SW480 (cell line): Measurements from ENCODE around the gene CRB2.

Source experiments
- DNase-seq: peaks from one replicate; pipeline ENCODE4 v3.0.0-alpha.2; 2016; ENCODE audit warnings: low spot score

The CRB2 gene

GRCh38 chr9:123347289-123348060 lies 8.5 kb upstream of the CRB2 start:
- no peak for DNase-seq

GRCh38 chr9:123348317-123348992 lies 7.5 kb upstream of the CRB2 start:
- no peak for DNase-seq

- DNase-seq, result no peak
Measured at GRCh38 chr9:123349033-123349432, 7.0 kb upstream of the CRB2 start.

DNA sequence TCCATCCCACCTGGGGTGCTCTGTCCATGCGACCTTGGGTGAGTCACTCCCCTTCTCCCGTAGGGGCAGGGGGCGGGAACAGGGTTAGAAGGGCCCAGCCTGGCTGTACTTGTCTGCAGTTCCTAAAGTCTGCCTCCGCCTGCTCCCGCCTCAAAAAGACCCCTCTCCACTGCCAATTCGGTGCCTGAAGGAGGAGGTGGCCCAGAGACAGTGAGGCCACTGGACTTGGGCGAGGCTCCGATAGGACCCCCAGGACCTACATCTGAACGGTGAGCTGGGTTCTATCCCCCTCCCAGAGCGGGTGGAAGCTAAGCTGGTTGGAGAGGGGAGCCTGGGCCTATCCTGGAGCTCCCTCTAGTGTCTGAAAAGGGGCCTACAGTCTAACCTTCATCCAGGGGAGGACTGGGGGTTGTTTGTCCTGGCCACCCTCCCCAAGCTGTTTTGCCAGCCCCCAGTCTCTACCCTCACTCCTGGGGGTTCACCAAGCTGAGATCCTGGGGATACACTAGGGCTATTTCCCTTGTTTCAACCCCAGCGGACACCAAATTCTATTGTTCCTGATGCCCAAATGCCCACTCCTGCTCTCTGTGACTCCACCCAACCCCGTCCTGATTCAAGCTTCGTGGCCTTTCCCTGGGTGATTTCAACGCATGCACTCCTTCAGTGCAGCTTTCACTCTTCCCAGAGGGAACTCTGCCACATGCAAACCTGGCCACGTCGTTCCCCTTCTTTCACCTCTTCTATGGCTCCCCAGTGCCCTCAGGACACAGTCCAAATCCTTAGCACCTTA lies 6.1 kb upstream of the CRB2 start:
- peak; percentile 48 for DNase-seq

- no peak for DNase-seq
Measured at GRCh38 chr9:123350590-123351310, 5.2 kb upstream of the CRB2 start.

GRCh38 chr9:123353041-123353440 lies 3.0 kb upstream of the CRB2 start:
- DNase-seq, result no peak

DNA sequence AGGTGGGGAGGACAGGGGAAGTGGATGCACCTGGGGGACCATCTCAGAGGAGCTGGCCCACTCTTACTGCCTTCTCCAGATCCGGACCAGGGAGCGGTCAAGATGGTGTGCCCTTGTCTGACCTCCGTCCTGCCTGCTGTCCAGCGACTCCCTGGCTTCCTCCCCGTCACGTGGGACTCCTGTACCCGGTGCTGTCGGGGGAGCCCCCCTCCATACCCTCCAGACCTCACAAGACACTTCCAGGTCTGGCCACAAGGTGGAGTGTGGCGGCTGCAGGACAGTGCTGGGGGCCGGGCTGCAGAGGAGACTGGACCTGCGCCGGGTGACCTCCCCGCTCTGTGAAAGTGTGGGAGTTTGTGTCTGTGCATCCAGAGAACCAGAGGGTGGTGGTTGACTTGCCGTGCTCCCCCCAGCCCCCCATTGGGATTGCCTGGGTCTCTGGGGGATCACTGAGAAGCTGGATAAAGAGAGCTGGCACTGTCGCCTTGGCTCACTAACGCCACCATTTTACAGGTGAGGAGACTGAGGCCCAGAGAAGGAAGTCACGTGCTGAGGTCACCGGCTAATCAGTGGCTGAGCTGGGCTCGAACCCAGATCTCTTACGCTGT lies 1.9 kb upstream of the CRB2 start:
- peak; percentile 54 for DNase-seq

DNA sequence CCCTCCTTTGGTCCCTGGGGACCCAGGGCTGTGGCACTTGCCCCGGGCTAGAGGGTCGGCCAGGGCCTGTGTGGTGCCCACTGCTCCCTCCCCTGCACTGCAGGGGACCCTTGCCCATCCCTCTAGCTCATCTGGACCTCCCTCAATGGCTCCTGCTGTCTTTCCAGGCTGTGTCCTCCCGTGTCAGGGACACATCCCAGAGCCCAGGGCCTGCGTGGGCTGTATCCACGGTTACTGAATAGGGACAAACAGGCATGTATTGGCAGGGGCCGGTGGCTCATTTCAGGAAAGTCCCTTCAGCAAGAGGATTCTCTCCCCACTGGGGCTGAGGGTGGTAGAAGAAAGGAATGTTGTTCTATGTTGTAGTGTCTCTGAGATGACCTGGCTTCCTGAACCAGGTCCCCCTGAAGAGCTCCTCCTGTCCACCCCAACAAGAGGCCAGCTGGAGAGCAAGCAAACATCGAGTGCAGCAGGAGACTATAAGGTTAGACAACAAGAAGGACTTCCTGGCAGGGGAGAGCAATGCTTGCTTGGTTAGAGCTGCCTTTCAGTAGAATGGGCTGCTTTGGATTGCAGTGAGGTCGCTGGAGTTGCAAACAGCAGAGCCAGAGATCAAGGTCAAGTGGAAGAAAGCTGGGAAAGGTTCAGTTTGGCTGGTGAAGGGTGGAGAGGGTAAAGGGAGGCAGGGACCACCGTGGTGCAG lies 1.0 kb upstream of the CRB2 start:
- no peak for DNase-seq

GRCh38 chr9:123356851-123357742 lies 1.1 kb downstream of the CRB2 start:
- DNase-seq, result no peak

DNA sequence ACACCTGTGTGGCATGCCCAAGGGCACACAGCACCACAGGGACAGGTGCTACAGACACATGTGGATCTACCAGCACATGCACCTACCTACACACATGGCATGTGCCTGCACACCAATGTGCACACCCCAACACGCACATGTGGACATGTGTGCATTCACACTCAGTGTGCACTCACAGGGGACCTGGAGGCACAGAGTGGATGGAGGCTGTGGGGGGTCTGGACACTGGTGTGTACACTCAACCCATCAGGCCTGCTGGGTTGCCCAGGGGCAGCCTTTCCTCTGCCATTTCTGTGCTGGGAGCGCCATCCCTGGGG lies 1.7 kb downstream of the CRB2 start:
- DNase-seq, result no peak

GRCh38 chr9:123358181-123358905 lies 2.3 kb downstream of the CRB2 start:
- DNase-seq, result no peak

- no peak for DNase-seq
Measured at GRCh38 chr9:123359106-123359505, 3.1 kb downstream of the CRB2 start.

GRCh38 chr9:123359546-123359945 lies 3.5 kb downstream of the CRB2 start:
- DNase-seq, result no peak

- peak; percentile 58 for DNase-seq
Measured at GRCh38 chr9:123360161-123361085, 4.4 kb downstream of the CRB2 start.

GRCh38 chr9:123361086-123361730 lies 5.2 kb downstream of the CRB2 start:
- DNase-seq, result no peak

DNA sequence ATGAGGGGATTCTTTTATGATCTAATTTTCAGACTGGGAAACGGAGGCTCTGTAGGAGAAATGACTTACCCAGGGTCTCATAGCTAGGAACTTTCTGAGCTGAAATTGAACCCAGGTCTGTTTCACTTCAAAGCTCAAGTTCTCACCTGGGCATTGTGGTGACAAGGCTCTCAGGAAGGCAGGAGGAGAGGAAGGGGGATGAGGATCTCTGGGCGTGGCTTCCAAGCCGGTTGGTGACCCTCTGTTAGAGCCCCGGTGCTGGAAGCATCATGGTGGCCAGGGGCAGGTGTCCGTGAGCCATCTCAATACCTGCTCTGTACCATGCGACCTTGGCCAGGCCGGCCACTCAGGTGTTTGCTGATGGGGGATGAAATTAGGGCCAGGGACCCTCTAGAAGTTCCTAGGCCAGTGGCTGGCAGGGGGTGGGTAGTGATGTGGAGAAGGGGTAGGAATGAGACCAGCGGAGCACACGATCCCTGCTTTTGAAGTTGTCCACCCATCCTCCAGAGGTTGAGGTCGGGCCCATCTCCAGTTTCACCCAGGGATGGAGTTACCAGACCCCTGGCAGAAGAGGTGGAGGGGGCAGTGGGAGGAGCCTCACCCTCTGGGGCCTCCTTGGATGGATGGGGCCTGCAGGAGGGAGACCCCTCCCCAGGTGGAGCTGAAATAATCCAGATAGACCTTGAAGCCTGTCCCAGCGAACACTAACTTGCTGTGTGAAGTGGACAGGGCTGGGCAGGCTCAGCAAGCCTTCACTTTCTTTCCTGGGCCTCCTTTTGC lies 5.9 kb downstream of the CRB2 start:
- no peak for DNase-seq

DNA sequence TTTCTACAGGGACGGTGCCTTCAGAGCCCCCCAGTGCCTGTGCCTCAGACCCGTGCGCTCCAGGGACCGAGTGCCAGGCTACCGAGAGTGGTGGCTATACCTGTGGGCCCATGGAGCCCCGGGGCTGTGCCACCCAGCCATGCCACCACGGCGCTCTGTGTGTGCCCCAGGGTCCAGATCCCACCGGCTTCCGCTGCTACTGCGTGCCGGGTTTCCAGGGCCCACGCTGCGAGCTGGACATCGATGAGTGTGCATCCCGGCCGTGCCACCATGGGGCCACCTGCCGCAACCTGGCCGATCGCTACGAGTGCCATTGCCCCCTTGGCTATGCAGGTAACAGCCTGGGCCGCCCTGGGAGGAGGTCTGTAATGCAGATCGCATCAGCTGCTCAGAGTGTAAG lies 6.9 kb downstream of the CRB2 start:
- no peak for DNase-seq
